ENCODE data around the gene MAML3. TPM values are rescaled to one million over a fixed set of nuclear protein-coding genes. Genes with fewer than 3 reads are reported as not detected.
"Not testable (repeated sequence)": the region's sequence is repeated elsewhere in the genome, so short reads cannot be mapped to it uniquely, and the experiment has no call there.

MAML3 gene
- total RNA-seq, 1 donor from 2014 or later: 4.4 TPM

- no peak for DNase-seq
Measured at GRCh38 chr4:139718358-139718757, 435.6 kb downstream of the MAML3 start.

- no peak for DNase-seq
Measured at GRCh38 chr4:139715746-139716391, 438.1 kb downstream of the MAML3 start.

DNA sequence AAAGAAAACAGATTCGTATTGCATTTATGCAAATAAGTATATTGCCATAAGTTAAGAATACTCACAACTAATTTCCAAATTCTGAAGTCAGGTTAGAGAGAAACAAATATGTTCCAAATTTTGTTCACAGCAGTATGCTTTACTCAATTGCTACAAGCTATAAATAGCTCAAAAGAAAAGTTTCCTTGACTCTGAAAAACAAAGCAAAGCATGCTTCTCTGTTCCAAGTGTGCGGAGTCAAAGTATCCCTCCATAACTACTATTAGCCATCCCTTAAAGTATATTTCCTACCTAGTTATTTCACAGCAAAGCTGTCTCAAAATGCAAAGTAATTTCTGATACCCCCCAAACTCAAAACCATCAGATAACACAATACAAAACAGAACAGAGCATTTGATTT, 441.1 kb downstream of the MAML3 start:
- no peak for DNase-seq

DNA sequence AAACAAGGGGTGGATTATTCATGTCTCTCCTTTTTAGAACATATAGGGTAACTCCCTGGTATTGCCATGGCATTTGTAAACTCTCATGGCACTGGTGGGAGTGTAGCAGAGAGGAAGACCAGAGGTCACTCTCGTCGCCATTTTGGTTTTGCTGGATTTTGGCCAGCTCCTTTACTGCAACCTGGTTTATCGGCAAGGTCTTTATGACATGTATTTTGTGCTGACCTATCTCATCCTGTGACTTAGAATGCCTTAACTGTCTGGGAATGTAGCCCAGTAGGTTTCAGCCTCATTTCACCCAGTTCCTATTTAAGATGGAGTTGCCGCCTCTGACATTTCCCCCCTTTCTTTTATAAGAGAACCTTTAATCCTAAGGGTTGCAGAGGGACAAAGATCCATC, 442.5 kb downstream of the MAML3 start:
- no peak for DNase-seq

DNA sequence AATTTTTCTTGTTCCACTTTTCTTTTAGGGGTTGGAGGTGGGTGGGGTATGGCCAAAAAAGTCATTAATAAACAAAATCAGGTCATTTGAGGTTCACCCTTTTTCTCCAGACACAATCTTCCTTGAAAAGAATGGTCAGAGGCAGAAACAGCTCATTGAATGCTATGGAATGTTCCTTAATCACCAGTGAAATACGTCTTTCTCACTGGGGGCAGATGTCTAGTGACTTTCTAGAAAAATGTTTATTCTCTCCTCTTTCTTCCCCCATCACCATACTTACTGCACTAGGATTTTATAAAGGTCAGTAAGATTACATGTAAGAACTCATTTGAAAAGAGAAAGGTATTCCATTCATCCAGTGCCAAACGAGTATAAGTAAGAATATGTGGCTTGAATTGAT, 443.9 kb downstream of the MAML3 start:
- no peak for DNase-seq

- no peak for DNase-seq
Measured at GRCh38 chr4:139709660-139710059, 444.3 kb downstream of the MAML3 start.

- no peak for DNase-seq
Measured at GRCh38 chr4:139704915-139705485, 449.0 kb downstream of the MAML3 start.

DNA sequence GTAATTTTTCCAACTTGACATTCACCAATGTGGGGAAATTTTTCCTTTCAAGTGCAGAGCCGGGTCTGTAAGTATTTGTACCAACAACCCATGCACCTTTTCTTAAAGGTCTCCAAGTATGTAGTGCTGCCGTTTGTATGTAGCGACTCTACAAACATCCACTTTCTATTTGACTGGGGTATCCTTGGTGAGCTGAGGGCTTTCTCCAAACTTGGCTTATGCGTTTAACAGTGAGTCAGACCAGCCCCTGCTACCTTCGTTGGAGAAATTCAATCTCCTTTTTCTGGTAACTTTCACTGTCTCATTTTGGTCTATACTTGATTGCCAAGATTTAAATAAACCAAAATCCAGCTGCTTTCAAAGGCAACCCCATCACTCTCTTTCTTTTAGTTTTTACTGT, 453.4 kb downstream of the MAML3 start:
- no peak for DNase-seq

- not testable (repeated sequence) for DNase-seq
Measured at GRCh38 chr4:139698167-139698925, 455.6 kb downstream of the MAML3 start.

DNA sequence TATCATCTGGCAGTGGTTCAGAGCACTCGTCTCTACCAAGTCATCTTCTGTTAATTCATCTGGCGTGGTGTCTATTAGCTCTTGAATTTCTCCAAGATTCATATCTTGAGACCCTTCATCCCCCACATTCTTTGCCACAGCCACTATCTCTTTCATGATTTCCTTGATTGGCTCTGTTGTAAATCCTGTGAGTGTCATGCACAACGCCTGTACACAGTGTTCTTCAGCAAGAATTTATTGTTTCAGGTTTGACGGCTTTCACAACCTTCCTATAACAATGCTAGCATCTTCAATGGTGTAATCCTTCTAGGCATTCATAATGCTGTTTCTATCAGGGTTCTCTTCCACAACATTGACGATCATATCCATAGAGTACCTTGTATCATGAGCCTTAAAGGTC, 457.5 kb downstream of the MAML3 start:
- no peak for DNase-seq

DNA sequence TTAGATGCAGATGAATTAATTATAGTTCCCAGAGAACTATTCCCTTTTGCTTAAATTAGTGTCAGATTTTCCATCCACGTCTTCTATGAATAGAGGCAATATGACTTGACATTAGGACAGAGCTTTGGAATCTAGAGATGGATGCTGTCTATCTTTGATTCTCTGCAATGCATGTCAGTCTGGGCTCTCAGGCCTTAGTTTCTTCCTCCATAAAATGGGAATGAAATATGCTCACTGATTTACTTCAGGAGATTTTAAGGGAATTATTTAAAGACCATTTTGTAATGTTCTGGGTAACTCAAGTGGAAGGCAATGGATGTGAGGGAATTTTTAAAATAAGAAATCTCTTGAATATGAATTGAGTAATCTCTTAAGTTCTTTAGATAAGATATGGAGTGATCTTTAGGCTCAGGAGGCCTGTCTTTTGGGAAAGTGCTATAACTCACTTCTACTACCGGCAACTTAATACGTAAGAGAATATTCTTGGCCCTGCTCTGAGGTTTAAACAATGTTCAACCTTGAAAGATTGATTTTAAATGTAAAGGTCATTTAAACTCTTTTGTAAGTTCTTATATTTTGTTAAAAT, 459.4 kb downstream of the MAML3 start:
- no peak for DNase-seq

DNA sequence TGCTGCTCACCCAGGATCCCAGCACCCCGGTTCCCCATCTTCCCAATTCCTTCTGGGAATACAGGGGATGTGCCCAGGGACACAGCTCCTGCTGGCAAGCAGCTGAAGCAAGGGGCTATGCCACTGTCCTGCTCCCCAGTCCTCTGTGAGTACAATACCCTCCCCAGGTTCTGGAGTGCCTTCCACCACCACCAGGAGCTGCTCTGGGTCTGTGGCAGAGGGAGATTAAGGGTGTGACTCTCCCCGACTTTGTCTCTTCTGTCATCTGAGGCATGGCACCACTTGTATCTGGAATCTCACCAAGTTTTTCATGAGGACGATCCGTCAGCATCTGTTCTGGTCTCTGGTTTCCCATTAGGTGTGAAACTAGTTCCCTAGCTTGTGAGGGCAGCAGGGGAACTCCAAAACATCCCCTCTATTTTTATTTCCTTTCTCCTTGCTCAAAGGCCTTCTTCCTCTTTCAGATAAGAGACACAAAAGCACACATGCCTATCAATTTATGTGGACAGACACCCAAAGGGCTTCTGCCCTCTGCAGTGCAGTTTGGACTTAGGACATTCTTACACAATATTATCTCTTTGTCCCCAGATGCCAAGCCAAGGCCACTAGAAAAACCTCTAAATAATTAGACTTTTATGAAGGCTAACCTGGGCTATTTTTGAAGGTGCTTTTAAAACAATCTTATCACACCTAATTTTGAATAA, 461.5 kb downstream of the MAML3 start:
- no peak for DNase-seq

GRCh38 chr4:139690419-139690818, 463.6 kb downstream of the MAML3 start:
- DNase-seq: no peak

- no peak for DNase-seq
Measured at GRCh38 chr4:139689093-139689722, 464.8 kb downstream of the MAML3 start.

DNA sequence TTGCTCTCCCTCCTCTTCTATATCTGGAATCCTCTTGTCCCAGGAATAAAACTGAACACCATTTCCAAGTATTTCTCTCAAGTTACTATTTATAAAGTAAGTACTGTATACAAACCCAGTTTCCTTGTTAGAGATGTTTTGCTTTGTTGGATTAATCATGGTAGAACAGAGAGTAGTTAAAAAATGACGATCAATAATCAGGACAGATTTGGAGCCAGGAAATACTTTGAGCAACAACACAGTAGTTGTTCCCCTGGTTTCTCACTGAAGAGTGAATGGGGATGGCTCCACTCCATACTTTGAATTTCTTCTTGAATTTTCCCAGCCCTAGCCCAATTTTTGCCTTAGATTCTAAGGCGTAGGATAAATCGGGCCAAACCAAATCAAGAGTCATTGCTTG, 467.0 kb downstream of the MAML3 start:
- DNase-seq: no peak

DNA sequence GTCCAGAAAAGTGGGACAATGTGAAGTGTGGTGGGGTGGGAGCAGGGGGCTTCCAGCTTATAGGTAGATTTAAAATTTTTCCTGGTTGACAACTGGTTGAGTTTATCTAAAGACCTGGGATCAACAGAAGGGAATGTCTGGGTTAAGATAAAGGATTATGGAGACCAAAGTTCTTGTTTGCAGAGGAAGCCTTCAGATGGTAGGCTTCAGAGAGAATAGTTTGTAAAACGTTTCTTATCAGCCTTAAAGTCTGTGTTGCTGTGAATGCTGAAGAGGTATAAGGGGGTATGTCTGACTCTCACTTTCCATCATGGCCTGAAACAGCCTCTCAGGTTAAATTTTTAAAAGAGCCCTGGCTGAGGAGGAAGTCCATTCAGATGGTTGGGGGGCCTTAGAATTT, 467.9 kb downstream of the MAML3 start:
- no peak for DNase-seq

DNA sequence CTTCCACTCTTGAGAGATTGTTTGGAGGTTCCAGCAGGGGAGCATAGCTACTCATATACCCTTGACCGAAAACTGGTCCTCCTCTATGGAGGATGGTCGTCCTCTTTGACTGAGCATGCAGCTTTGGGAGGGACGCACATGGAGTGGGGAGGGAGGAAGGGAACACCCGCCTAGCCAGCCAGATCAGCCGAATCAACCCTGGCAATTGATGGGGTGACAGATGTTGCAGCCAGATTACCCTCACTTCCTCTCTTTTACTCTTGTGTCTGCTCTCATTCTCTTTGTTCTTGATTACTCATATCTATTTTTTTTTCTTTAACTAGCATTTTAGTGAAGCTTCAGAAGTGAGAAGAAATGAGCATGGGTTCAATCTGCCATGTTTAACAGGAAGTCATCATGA, 468.8 kb downstream of the MAML3 start:
- no peak for DNase-seq

DNA sequence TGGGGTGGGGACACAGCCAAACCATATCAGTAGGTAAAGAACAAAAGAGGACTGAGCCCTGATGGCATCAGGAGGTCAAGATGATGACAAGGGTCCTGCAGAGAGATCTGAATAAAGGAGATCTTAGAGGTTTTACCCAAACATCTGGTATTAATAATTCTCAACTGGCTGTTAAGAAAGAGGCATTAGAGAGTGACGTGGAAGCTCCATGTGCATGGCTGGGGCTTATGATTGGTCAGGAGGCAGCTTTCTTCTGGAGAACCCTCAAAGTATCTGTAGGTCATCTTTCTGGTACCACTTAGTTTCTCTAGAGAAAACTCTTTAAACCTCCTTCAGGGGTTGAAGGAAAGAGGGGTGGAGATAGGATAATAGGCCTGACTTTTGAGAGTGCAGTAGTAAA, 469.6 kb downstream of the MAML3 start:
- no peak for DNase-seq

DNA sequence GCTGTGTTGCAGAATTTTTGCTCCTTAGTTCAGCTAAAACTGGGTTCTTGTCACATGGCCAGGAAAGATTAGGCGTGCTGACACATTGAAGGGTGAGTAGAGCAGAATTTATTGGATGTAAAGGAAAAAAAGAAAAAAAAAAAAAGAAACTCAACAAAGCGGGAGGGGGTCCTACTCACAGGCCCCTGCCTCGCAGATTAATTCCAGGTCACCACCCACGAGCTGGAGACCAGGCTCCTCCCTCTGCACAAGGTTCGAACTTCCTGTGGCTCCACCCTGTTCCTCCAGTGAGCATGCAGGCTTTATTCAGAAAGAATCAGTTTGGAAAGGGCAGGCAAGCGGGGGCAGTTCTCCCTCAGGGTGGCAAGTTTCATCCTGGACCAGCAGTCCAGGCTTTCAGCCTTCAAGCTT, 471.2 kb downstream of the MAML3 start:
- no peak for DNase-seq

- DNase-seq: no peak
Measured at GRCh38 chr4:139682309-139682708, 471.7 kb downstream of the MAML3 start.

DNA sequence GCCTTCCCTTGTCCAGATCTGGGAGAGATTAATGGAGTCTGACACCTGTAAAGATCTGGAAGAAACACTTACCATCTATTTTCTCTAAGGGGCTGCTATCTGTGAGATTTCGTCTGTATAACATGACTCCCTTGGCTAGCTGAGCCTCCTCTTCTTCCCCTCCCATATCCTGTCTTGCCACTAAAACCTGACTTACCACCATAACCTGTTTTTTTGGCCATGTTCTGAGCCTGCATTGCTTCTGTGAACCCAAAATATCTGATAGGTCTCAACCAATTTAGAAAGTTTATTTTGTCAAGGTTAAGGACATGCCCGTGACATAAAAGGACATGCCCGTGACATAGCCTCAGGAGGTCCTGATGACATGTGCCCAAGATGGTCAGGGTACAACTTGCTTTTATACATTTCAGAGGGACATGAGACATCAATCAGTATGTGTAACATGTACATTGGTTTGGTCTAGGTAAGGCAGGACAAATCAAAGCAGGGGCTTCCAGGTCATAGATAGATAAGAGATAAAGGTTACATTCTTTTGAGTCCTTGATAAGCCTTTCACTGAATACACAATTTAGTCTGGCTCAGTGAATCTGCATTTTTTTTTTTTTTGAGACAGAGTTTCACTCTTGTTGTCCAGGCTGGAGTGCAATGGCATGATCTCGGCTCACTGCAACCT, 476.9 kb downstream of the MAML3 start:
- no peak for DNase-seq

DNA sequence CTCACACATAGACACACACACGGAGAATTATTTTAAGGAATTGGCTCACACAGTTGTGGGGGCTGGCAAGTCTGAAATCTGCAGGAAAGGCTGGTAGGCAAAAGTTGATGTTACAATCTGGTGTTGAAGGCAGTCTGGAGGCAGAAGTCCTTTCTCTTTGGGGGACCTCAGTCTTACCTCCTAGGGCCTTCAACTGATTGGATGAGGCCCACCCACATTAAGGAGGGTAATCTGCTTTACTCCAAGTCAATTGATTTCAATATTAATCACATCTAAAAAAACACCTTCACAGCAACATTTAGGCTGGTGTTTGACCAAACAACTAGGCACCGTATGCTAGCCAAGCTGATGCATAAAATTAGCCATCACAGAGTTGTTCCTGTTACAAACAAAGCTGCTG, 477.6 kb downstream of the MAML3 start:
- no peak for DNase-seq

Measured in occipital lobe (tissue), 2 donors.